Transverse colon (tissue), 4 donors: Measurements from ENCODE around the gene HOXB9. TPM values are rescaled to one million over a fixed set of nuclear protein-coding genes. Genes with fewer than 3 reads are reported as not detected.
A peak's percentile ranks its signal among the peaks of the same experiment; 100 is the strongest.

Experiments
- DNase-seq: peaks from one replicate; pipeline ENCODE4 v3.0.0-alpha.2; 2019
- H3K27ac ChIP-seq, 4 donors: fragments of 200-600 bp; sonication (generic); 2 replicates each; pipeline ENCODE4 v1.5.1; 2016 to 2018; ENCODE audit warnings: inconsistent platforms in 4 of 4
- H3K27me3 ChIP-seq: fragments of 200-600 bp; sonication (generic); 2 replicates; pipeline ENCODE4 v1.5.1; 2017; ENCODE audit warnings: inconsistent platforms
- H3K36me3 ChIP-seq, 4 donors: fragments of 200-600 bp; sonication (generic); 2 replicates each; pipeline ENCODE4 v1.5.1; 2017 to 2019; ENCODE audit warnings: inconsistent platforms in 4 of 4
- H3K4me1 ChIP-seq, 4 donors: fragments of 200-600 bp; sonication (generic); 2 replicates each; pipeline ENCODE4 v1.5.1; 2017 to 2020; ENCODE audit warnings: inconsistent platforms in 4 of 4
- H3K4me3 ChIP-seq, 4 donors: fragments of 200-600 bp; sonication (generic); 1 replicate in 1 of 4; 2 replicates in 3 of 4; pipeline versions ENCODE4 v1.5.1 to v1.6.1; 2017 to 2019; ENCODE audit warnings: inconsistent platforms in 4 of 4
- H3K9me3 ChIP-seq, 2 donors: fragments of 200-600 bp; sonication (generic); 2 replicates each; pipeline ENCODE4 v1.5.1; 2017 to 2019; ENCODE audit warnings: inconsistent platforms in 2 of 2
- EP300 ChIP-seq: sonication (generic); formaldehyde crosslinking; IDR thresholded peaks from one replicate; pipeline ENCODE4 v1.6.1; 2017; ENCODE audit warnings: antibody characterized with exemption, low read depth
- POLR2A ChIP-seq: fragments of 450-650 bp; IDR thresholded peaks from one replicate; pipeline ENCODE4 v1.6.1; 2016; ENCODE audit warnings: antibody characterized with exemption, mild to moderate bottlenecking, moderate library complexity
- POLR2AphosphoS5 ChIP-seq, 3 donors: sonication (generic); formaldehyde crosslinking; IDR thresholded peaks; one replicate each; pipeline ENCODE4 v1.6.1; 2016; ENCODE audit warnings: antibody characterized with exemption in 3 of 3
- WGBS, 2 donors: methylation state at CpG; one replicate each; pipeline ENCODE4 v1.1.5; 2018; ENCODE audit warnings: low coverage in 1 of 2; 5-methylcytosine and 5-hydroxymethylcytosine counted together
- in situ Hi-C, 4 donors: fragments of 200-750 bp; cut with MboI; loops; one replicate each; pipeline versions ENCODE4 v1.15.0 to v1.15.1; 2017; ENCODE audit warnings: low sequenced_read_pairs in 3 of 4, low pct_ligation_motif_present in 1 of 4, low pct_unique_long_range_greater_than_20kb in 1 of 4
- intact Hi-C: fragments of 100-400 bp; cut with DNase I; formaldehyde crosslinking; loops from one replicate; pipeline ENCODE4 v1.15.1; 2023; ENCODE audit warnings: low total_unique reads
- total RNA-seq, 4 donors: library from RNA; depleted of rRNA; stranded (reverse); fragments of >200 nt; gene quantifications; one replicate each; pipeline ENCODE4 v1.1.0, GENCODE V29; 2016
- TF ChIP-seq, protein P1 (sequence below), 5 experiments: fragments of 200-600 bp in 3 of 5; fragments of 450-650 bp in 2 of 5; sonication (generic) in 3 of 5; IDR thresholded peaks; 1 replicate in 2 of 5; 2 replicates in 3 of 5; pipeline ENCODE4 v1.5.1; 2016 to 2017; ENCODE audit warnings: antibody characterized with exemption in 5 of 5, inconsistent platforms in 3 of 5, mild to moderate bottlenecking in 2 of 5, moderate library complexity in 1 of 5

Gene HOXB9
- total RNA-seq, 4 donors from 2014 or later, result 19.8 to 54.3 (median 29.4) TPM

GRCh38 chr17:48647103-48647962 is 21.2 kb upstream of the HOXB9 start:
- H3K36me3 ChIP-seq, result no peaks in the 10 kb centered on the region
- peak; percentile 63 for DNase-seq
- peak overlapping the region; percentile 41 to 60 (median 58) for H3K4me3 ChIP-seq
- no peaks in the 10 kb centered on the region for H3K9me3 ChIP-seq
- peaks cover 67% of the 10 kb centered on the region for H3K27me3 ChIP-seq
- in situ Hi-C loops (no loop called here), intact Hi-C loops (no loop called here)
- H3K27ac ChIP-seq, result peak overlapping the region; percentile 86 to 93 (median 90)
- H3K4me1 ChIP-seq, result peaks cover 2 to 13% (median 10%) of the 10 kb centered on the region in 4 donors
- TF ChIP-seq POLR2A, result peak; percentile 28
- TF ChIP-seq, protein P1, sequence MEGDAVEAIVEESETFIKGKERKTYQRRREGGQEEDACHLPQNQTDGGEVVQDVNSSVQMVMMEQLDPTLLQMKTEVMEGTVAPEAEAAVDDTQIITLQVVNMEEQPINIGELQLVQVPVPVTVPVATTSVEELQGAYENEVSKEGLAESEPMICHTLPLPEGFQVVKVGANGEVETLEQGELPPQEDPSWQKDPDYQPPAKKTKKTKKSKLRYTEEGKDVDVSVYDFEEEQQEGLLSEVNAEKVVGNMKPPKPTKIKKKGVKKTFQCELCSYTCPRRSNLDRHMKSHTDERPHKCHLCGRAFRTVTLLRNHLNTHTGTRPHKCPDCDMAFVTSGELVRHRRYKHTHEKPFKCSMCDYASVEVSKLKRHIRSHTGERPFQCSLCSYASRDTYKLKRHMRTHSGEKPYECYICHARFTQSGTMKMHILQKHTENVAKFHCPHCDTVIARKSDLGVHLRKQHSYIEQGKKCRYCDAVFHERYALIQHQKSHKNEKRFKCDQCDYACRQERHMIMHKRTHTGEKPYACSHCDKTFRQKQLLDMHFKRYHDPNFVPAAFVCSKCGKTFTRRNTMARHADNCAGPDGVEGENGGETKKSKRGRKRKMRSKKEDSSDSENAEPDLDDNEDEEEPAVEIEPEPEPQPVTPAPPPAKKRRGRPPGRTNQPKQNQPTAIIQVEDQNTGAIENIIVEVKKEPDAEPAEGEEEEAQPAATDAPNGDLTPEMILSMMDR (IDR thresholded peaks at IDR 0.05), result peak in 1 of 5 experiments; percentile 38
- no peak for TF ChIP-seq EP300
- peak; percentile 22 to 58 (median 45) for TF ChIP-seq POLR2AphosphoS5 (IDR thresholded peaks at IDR 0.05)
- 1 to 4% methylated on average over 10 to 27 of the region's 30 CpGs for WGBS, 2 donors

GRCh38 chr17:48646183-48647102 is 20.3 kb upstream of the HOXB9 start:
- Histone ChIP-seq H3K27ac (peak overlapping the region; percentile 86 to 93 (median 90)), H3K9me3 (no peaks in the 10 kb centered on the region), H3K4me3 (peak overlapping the region; percentile 33 to 60 (median 58)), H3K36me3 (no peaks in the 10 kb centered on the region), H3K27me3 (peaks cover 76% of the 10 kb centered on the region), H3K4me1 (peaks cover 2 to 17% (median 13%) of the 10 kb centered on the region in 4 donors)
- intact Hi-C loops, result no loop called here
- DNase-seq, result peak; percentile 82
- TF ChIP-seq, protein P1 (IDR thresholded peaks at IDR 0.05), result no peak
- TF ChIP-seq POLR2A, result peak; percentile 84
- peak in 2 of 3 donors; percentile 82 to 85 for TF ChIP-seq POLR2AphosphoS5 (IDR thresholded peaks at IDR 0.05)
- no peak for TF ChIP-seq EP300
- in situ Hi-C loops, result no loop called here
- WGBS, 2 donors, result 1% methylated on average over 58 of the region's 80 CpGs; no CpG with 5 or more reads in 1 of the 2 donors

- Histone ChIP-seq H3K4me3 (peak overlapping the region; percentile 33 to 60 (median 58)), H3K4me1 (peaks cover 2 to 24% (median 14%) of the 10 kb centered on the region in 4 donors), H3K9me3 (no peaks in the 10 kb centered on the region), H3K36me3 (no peaks in the 10 kb centered on the region), H3K27ac (peak overlapping the region; percentile 86 to 93 (median 90)), H3K27me3 (peaks cover 83% of the 10 kb centered on the region)
- in situ Hi-C loops, result no loop called here
- TF ChIP-seq, protein P1 (IDR thresholded peaks at IDR 0.05), result no peak
- TF ChIP-seq POLR2AphosphoS5 (IDR thresholded peaks at IDR 0.05) (no peak), EP300 (no peak), POLR2A (no peak)
- DNase-seq, result no peak
- intact Hi-C loops, result no loop called here
- WGBS, 2 donors, result 29% methylated on average over 14 of the region's 14 CpGs; no CpG with 5 or more reads in 1 of the 2 donors
Observed at GRCh38 chr17:48645639-48646182, 19.6 kb upstream of the HOXB9 start.
